GM19328 (cell line): ENCODE results near the gene CD93.

Experiments used
- ATAC-seq: cut with Tn5 transposase; IDR thresholded peaks from one replicate; pipeline ENCODE4 v1.9.1; 2021; ENCODE audit warnings: mild to moderate bottlenecking, moderate library complexity; ENCODE audit not compliant: unreplicated experiment

CD93 gene

GRCh38 chr20:23100720-23101107 is 14.6 kb upstream of the CD93 start:
- no peak for ATAC-seq

DNA sequence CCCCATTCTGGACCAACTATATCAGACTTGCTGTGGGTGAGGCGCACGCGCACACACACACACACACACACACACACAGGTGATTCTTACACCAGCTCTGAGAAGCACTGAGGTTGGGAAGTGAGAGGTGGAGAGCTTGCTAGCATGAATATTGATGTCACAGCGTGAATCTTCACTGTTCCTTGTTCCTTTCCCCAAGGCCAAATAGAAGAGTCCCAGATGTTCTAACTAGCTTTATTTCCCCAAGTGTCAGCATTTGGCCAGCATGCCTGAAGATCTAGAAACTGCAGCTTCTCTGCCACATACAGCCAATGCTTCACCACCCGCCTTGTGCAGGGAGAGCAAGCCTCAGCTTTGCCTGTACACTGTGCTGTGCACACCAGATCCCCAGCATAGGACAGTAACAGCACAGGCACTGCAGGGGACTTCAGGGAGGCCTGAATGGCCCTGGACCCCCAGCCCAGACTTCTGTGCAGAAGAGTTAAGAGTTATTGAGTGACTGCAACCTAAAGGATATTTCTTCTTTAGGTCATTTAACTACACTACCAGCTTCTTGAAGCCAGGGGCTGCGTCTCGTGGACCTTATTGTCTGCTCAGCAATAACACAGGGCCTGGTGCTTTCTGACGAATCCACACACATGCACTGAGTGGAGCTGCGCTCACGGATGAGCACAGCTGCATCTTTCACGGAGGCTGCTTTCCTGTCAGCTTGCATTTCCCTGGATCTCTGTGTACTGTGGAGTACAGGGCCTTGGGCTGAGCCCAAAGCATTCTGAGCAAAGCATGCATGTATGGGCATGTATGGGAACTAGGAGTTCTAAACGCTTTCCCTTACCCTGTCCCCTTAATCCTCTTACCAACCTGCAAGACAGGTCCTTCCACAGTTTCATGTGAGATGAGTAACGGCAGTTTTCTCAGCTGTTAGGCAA is 13.9 kb upstream of the CD93 start:
- ATAC-seq: no peak

DNA sequence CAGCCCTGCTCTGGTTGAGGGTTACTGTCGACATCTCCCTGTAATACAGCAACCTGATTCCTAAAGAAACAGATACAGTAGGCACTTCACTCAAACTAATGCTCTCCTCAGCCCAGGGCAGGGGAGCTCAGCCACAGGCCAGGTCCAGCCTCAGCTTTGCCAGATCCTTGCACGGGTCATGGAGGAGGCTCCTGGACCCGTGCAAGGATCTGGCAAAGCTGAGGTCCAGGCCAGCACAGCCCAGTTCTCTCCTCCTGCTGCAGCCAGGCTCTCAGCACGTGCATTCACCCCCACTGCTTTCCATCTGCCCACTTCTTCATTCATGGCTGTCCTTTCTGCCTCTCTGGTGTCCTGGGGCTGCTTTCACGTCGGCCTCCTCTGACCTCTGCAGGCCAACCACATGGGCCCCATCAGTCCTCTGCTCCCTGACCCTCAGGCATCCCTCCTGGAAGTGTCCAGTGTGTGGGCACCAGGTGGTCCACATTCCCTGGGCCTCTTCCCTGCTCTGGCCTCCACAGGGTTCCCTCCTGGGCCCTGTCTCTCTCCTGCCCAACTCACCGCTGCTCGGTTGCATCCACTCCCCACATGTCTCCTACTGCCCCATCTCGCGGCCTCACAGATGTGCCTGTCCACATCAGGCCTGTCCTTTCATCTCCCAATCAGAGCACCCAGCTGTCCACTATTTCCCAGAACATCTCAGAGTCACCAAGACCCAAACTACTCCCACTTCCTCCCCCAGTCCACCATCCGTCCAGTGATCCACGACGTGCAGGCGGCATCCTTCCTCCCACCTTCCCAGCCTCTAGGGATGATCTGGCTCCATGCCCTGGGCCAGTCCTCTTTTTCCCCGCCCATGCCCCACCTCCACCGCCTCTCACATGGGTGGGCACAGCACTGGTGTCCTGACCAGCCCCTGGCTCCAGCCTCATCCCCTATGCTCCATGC is 11.8 kb upstream of the CD93 start:
- no peak for ATAC-seq

DNA sequence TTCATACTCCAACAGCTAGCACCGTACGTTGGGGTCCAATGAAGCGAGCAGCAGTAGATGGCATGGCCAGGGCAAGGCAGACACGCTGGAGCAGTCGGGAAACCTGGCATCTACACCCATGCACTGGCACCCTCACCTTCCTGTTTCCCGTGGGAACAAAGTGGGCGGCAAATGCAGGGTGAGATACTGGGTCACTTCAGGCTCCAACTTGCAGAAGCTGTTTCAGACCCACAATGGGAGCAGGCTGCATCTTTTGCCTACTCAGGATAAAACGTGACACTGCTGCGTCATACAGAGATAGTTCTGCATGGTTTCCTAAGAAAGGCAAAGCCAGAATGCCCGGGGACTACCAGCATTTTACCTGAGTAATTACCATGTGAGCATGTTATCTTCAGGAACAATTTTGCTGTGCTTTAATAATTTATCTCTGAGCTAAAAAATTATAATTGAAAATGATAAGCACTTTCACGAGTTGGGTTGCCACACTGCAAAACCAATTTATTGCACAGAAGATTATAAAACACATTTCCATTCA is 10.9 kb upstream of the CD93 start:
- no peak for ATAC-seq

GRCh38 chr20:23096097-23096496 is 10.0 kb upstream of the CD93 start:
- no peak for ATAC-seq

DNA sequence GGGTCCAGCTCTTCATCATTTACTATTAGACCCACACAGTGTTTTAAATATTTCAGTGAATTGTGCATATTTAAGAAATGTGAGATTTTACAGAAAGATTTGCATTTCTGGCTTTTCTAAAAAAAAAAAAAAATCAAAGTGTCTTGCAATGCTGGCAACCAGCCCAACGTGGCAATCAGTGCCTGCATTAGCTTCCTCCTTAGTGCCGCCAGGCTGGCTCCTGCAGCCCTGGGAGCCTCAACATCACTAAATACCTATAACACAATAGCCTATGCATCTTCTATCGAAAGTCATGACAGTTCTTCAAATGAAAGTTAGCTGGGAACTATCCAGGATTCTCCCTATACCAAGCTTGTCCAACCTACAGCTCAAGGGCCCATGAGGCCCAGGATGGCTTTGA is 9.4 kb upstream of the CD93 start:
- no peak for ATAC-seq

DNA sequence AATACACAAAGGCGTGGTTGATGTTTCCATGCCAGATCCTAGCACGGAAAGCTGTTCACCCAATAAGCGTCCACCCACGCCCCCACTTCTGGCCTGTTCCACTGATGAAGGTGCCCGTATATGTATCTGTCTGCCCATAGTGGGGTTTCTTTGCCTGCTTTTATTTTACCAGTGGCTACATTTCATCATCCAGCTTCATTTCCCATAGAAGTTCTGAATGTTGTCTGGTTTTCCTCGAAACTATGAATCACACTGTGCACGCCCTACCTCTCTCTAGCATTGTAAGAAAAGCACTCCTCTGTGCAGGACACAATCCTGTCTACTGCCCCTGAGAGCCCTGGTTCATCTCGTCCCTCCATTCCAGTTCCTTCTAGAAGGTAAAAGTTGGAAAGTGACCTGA is 8.8 kb upstream of the CD93 start:
- no peak for ATAC-seq

DNA sequence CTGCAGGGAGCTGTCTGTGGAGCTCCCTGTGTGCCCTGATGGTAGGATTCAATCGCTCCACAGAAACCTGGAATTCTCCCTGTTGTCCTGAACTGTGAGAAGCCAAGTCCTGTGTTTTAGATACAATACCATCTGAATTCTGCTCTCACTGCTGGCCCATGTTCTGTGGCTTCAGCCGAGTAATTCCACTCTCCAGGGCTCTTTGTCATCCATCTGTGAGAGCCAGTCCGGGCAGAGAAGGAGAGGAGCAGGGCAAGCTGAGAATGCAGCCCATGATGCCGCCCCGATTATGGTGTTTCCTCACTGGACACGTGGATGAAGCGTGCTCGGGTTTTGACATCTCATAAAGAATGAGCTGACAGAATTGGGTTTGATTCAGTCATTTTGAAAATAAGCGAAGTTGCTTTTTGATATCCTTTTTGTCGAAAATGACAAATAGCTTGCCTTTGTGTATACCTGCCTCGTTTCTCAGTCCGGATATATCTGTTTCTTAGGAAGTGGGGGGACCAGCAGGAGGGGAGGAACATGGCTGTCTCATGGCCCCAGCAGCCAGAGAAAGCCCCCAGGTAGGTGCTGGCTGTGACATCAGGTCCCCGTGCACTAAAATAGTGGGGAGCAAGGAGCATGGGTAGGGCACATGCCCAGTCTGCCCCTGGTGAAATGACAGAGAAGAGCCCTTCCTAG is 8.2 kb upstream of the CD93 start:
- no peak for ATAC-seq

GRCh38 chr20:23093613-23094012 is 7.5 kb upstream of the CD93 start:
- ATAC-seq: no peak

GRCh38 chr20:23092861-23093495 is 6.9 kb upstream of the CD93 start:
- no peak for ATAC-seq

GRCh38 chr20:23092384-23092756 is 6.2 kb upstream of the CD93 start:
- no peak for ATAC-seq

DNA sequence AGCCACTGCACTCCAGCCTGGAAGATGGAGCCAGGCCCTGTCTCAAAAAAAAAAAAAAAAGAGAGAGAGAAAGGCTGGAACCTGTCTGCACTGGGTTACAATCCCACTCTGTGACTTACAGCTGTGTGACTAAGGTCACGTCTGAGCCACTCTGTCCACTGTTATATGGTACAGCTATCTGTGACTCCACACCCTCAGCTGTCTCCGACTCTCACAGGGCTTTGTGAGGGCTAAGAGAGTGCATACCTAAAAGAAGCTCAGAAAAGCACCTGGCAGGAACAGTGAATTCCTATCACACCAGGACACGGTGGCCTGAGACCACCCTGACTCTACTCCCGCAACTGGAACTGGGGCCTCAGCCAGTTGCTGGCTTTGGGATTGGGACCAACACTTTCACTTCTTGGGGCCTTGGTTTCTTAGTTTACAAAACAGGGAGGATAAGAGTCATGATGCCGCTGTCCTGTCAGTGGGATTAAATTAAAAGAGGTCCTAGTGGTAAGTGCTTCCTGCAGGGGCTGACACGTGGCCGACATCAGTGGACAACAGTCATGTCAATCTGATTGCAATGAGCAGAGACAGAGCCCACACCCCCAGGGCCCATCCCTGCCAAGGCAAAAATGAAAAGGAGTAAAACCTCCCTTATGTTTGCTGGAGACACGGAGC is 5.7 kb upstream of the CD93 start:
- no peak for ATAC-seq

DNA sequence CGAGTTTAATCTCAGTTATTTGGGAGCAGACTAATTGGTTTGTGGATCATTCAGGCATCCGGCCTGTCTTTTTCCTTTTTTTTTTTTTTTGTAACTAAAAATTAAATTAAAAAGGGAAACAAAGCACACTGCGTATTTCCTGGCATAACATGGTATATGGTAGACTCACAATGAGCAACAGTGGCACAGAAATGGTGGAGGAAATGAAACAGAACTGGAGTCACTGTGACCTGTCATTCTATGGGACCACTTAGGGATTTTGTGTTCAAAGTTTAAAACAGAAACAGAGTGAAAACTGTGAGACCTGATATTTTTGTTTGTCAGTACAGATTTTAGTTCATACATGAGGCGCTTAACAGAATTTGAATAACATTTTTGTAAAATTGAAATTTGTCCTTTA is 4.8 kb upstream of the CD93 start:
- ATAC-seq: no peak

DNA sequence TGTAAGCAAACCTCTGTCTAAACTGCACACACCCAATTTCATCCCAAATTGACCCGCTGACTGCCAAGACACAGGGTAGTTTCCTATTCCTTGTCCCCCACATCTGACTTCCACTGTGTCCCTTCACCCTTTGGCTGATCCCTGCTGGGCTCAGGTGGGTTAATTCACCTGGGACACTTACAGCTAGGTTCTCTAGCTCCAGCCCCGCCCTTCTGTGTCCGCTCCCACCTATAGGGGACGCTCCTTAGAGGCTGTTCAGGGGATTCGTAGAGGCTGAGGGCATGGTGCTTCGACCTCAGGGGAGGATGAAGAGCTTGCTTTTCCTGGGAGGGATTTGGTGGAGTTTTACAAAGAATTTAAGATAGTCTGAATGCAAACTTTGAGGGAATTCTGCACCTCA is 4.0 kb upstream of the CD93 start:
- ATAC-seq: no peak

- no peak for ATAC-seq
Observed at GRCh38 chr20:23088866-23089265, 2.7 kb upstream of the CD93 start.

- no peak for ATAC-seq
Observed at GRCh38 chr20:23087587-23088251, 1.6 kb upstream of the CD93 start.

DNA sequence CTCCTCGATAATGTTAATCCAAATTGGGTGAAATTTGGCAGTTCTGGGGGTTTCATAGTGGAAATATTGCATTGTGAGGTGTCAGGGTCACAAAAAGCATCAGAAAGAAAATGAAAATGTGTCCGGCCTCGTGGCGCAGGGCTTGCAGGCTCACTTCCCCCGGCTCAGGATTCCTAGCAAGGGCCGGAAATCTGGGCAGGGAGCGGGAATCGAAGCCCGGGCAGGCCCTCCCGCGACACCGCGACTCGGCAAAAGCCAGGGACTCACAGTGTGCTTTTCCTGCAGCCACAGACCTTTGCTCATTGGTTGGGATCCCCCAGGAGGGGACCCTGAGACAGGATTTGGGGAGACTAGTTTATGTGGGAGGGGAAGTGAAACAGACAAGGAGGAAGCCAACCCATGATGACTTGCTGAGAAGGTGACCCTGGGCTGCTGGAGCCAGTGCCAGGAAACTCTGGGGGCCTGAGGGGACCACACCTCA is 847 bp upstream of the CD93 start:
- ATAC-seq: no peak

- ATAC-seq: no peak
Observed at GRCh38 chr20:23085436-23086055, 578 bp downstream of the CD93 start.

- ATAC-seq: no peak
Observed at GRCh38 chr20:23084845-23085365, 1.2 kb downstream of the CD93 start.
